NCI-H345 (cell line): ENCODE results near the gene IRS1.

Experiments
- DNase-seq: peaks from one replicate; lab custom pipeline; 2025; lab: John Stamatoyannopoulos, UW

Gene IRS1

GRCh38 chr2:226690461-226691024 lies 109.1 kb downstream of the IRS1 start:
- no peak for DNase-seq

DNA sequence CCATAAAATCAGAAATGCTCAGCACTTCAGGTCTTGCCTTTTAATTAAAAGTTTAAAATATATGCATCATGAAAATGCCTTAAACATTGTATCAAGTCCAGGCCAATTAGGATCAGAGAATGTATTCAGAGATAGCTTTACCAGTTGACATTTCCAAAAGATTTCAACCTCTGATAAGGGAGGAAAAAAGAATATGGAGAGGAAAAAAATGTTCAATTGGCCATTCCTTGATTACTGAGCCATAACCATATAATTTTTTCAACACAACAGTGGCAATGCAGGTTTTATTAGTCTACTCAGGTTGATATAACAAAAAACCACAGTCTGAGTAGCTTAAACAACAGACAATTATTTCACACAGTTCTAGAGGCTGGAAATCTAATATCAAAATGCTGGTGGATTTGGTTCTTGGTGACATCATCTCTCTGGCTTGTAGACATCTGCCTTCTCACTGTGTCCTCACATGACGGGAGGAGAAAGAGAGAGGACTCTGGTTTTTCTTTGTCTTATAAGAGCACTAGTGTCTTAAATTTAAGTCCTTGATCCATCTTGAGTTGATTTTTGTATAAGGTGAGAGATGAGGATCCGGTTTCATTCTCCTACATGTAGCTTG lies 111.9 kb downstream of the IRS1 start:
- DNase-seq, result no peak

DNA sequence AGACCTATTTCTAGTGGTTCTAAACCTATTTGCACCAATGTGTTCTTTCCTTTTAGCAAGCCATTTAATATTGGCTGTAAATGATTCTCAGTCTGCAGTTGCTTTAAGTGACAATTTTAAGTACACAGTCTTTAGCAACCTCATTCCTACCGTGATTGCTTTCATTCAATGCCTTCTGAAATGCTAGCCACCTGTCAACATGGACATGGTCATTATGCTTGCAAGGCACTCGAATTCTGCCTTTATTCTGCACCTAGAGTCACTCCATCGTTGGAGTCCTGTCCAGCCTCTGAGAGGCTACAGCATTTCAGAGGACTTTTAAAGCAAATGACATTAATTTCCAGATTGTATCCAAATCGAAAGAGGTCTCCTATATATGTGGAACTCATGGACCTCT lies 115.1 kb downstream of the IRS1 start:
- no peak for DNase-seq

- DNase-seq, result no peak
Observed at GRCh38 chr2:226683944-226684562, 115.6 kb downstream of the IRS1 start.

DNA sequence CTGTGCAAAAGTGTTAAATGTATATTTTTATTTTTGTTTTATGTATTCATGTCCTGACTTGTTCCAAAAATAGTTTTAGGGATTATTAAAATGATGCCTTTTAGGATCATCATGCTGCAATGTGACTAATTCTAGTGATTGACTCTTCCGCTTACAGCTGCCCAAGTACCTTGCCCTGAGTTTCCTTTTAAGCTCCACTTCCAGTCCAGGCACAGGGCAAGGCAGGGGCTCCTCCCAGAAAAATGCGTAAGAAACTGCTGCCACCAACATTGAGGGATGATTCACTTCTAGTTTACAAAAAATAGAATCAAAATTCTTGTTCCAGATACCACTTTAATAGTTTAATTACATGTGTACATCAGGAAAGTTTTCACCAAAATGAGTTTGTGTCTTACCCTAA lies 116.4 kb downstream of the IRS1 start:
- DNase-seq, result no peak
